GM03348 (cell line): ENCODE measurements around the gene TICAM2.

Experiments
- DNase-seq: peaks from one replicate; pipeline ENCODE4 v3.0.0; 2012; ENCODE audit warnings: low spot score

TICAM2 gene

DNA sequence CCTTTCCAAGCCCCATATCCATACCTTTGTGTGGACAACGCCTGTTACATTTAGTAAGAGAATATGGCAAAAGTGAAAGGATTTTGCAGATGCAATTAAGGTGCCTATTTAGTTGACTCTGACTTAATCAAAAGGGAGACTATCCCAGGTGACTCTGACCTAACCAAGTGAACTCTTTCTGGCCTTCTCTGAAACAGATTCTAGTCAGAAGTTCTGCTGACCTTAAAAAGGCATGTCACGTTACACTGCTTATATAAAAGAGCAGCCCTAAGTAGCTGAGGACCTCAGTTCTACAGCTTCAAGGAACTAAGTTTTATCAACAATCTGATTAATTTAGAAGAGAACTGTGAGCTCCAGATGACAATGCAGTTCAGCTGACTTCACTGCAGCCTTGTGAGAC, 5.7 kb upstream of the TICAM2 start:
- no peak for DNase-seq

DNA sequence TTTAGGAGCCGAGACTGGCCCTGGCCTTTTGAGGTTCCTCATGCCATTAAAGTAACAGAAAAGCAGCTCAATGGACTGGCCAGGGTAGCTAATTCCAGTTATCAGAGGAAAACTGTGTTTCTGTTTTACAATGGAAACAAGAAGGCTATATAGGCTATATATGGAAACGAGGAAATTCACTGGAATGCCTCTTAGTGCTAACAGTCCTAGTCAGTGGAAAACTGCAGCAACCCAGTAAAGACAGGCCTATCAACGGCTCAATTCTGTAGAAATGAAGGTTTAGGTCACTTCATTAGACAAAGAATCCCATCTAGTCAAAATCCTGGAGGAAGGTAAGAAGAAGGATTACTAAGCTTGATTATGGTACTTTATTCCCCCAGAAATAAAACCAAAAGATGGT, 3.2 kb upstream of the TICAM2 start:
- DNase-seq, result no peak

DNA sequence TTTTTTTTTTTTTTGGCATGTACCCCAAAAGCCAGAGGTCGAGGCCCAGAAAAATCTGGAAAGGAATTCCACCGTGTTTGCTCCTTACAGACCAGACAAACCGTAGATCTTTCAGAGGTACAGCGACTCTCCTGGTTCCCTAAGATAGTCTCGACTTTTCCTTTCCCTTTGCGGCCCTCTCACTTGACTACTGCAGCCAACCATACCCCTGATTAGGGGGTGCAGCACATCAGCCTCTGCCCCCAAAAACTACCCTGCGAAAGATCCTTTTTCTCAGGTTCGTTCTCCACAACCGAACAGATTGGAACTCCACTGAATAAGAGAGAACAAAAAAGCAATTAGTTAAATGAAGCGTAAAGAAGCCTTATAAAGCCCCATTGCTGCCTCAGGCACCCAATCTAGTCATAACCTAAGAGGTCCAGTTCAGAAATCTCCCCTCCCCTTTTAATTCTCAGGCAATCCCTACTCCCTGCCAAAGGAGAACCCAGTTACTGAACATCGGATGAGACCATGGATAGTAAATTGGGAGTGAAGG, 379 bp upstream of the TICAM2 start:
- DNase-seq, result no peak

DNA sequence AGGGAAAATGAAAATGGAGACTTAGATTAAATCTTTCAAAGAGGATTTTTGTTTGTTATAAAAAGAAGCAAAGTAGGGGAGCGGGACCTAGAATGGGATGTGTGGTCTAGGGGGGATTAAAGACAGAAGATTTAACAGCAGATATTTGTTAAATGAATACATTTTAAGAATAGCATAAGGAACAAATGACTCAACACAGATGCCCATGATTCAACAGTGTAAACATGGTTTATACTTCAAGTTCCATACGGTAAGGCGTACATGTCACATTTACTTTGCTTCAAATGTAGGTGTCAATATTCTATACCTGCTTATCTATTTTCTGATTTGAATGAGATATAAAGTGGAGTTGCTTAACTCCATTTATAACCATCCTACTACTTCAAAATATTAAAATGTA, 1.5 kb downstream of the TICAM2 start:
- no peak for DNase-seq

DNA sequence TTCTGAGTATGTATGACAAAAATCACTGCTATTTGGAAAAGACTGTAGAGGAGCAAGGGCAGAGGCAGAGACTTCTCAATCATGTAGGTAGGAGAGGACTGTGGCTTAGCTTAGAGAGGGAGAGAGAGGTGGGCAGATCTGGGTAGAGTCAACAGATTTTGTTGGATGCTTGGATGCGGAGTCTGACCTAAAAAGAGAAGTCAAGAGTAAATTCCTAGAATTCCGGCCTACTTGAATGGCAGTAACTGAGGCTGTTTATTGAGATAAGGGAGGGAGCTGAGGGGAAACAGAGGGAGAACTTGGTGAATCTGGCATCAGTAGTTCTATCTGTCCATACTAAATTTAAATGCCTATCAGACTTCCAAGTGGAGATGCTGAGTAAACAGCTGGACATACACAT, 2.4 kb downstream of the TICAM2 start:
- no peak for DNase-seq

DNA sequence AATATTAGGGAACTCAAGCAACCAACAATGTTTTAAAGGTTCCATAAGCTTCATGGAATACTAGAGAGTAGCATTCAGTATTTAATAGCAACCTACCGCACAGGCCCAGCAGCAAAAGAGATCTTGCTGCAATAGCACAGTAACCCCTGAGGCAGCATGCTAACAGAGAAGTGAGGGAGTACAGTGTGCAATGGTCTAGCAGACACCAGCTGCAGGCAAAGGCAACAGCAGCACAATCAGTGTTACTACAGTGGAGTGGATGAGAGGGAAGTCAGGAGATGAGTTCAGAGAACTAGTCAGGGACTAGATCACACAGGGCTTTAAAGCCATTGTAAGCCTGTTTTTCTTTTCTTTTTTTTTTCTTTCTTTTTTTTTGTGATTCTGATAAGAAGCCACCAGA, 2.8 kb downstream of the TICAM2 start:
- DNase-seq, result peak; percentile 58

DNA sequence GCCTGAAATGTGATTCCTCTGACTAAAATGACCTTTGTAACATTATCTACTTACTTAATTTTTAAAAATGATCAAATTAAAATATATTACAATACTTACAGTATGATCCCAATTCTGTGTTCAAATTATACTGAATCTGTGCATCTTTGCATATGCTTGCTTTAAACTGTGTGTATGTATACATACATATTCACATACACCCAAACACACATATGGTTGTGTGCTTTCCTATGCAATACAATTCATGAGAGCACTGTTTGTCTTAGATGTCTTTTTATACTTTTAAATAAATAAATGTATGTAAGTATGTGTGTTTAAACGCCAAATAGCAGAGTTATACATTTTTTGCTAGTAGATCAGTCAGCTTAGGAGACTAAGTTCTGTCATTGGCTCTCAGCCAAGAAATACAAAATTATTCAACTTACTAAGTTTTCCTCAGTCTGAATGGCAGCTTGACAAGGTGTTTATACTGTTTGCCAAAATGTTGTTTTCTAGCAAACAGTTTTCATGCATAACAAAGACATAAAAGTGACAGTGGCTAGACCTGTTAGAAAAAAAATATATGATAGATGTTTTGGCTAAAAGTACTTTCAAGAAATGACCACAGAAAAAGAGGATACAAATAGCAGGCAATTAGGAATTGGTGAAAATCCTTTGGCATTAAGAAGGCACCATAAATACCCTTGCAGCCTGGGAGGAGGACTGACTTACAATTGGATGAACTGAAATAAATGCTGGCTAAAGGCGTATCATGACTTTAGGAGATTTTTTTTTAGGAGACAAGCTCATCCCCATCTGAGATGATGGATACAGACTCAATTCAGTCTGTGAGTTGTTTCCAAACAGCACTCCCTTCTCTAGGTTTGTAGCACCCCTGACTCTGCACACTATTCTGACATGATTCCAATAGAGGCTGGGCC, 7.9 kb downstream of the TICAM2 start:
- DNase-seq, result no peak

DNA sequence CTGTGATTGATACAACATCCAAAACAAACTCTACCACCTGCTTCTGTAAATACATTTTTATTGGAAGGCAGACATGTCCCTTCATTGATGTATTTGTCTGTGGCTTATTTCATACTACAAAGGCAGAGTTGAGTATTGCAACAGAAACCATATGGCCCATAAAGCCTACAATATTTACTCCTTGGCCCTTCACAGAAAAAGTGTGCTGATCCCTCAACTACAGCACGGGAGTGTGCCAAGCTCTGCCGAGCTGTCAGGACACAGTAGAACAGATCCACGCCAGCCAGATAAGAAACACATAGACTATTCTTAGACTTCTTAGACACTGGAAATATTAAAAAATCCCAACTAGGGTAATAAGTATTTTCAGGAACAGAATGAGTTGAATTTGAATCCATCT, 13.2 kb downstream of the TICAM2 start:
- no peak for DNase-seq

DNA sequence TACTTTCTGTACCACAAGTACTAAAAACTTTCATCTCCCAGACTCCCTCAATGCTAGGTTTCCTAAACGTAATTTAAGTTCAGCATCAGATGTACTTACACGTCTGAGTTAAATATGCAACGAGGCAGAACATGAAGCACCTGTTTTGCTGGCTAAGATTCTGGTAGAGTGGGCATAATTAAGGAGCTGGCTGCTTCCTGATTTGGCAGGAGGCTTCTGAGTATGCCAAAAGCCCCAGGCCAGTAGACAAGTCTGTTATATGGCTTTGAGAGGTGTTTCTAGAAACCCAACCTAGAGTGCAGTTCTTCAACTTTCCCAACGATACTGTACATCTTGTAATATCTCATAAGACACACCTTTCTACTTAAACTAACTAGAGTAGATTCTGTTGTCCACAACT, 13.6 kb downstream of the TICAM2 start:
- no peak for DNase-seq

DNA sequence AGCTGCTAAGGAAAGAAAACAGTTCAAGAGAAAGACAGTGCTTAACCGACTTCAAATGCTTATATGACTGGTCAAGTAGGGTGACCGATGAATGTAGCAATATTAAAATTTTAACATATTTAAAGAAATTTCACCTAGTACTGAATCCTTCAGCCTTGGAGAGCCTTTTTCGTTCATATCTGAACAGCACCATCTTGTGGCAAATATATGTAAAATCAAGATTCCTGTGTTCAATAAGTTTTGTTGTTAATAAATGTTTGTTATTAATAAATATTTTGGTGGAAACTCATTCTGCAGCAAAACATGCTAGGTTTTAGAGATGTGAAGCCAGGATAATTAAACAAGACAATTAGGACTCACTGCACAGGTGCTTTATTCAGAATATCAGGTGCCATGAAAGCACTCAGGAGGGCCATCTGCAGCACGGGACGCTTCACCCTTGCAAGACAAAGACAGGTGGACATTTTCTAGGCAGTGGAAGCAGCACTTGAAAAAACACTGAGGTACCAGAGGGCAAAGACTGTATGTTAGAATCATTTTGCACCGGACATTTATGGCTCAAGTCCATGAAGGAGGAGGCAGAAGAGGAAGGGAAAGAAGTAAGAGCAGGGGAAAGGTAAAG, 15.6 kb downstream of the TICAM2 start:
- peak; percentile 41 for DNase-seq

DNA sequence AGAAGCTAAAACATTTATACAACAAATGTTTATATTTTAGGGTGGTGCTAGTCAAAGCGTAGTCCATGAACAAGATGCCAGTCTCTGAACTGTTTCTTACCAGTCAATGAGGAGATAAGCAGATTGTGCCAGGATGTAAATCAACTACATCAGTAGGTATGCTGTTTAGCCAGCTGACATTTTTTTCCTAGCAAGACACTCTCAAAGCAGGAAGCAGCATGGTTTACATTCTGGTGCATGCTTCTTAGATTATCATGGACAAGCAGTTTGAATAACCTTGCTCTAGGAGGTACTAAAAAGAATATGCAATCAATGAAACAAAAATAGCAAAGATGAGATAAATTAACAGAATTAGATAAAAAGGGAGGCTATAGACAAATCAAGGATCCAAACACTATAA, 17.0 kb downstream of the TICAM2 start:
- no peak for DNase-seq

DNA sequence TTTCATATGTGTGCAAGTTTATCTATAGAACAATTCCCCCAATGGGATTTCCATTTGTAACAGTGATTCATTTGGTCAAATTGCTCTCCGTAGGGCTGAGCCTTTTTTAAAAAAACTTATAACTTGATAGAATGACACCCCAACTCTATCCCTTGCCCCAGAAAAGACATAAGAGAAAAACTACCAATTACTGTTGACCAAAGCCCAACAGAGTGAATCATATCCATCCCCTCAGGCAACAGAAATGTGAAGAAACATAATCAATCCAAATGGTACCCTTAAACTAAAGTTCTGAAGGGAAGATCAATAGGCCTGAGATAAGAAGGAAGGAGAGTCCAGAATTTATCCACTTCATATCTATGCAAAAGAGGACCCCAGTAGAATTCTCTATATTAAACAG, 17.8 kb downstream of the TICAM2 start:
- DNase-seq, result no peak

DNA sequence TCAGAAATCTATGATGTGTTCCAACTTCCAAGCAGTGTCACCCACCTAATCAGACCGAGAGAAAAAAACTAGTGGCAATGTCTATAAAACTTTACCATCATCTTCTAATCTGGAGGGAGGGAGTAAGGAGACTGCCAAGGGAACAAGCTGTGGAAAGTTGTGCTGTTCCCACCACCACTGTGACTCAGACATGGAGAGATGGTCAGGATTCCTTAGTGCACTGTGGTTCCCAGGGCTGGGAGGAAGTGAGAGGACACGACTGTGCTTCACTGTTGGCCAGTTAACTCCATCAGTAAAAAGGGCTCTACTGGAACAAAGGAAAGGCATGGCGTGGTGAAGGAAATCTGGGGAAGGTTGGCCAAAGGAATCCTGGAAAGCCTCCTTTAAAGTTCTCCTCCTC, 18.8 kb downstream of the TICAM2 start:
- DNase-seq, result peak; percentile 75

DNA sequence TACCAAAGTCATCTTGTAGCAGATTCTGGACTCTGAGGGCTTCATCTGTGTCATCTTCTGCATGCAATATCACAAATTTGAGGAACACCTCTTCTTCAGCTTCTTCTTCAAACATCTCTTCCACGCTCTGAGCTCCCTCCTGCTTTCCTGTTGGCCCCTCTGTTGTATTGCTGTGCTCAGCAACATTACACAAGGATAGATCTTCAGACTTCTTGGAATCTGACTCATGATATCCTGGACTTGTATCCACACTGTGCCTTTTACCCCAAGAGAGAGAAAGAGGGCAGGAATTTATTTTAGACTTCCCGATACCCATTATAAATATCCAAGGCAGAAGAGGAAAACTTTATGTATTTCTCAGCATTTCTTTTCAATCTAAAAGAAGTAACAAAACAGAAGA, 21.3 kb downstream of the TICAM2 start:
- DNase-seq, result no peak

DNA sequence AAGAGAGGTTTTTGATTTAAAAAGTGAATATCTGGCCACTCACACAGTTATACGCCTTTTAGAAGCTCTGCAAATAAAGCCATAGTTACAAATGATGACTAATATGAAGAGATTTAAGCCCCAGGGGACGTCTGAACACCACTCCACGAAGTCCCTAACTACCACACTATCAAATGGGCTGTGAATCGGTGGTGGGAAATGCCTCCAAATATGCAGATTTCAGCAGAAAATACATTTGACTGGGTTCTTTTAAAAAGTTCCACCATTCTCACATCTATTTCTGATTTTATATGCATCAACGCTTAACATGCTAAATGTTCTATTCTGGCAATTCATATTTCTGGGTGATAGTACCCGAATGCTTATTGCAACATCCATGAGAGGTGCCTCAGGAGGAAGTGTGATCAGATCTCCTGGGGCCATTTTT, 22.5 kb downstream of the TICAM2 start:
- no peak for DNase-seq

DNA sequence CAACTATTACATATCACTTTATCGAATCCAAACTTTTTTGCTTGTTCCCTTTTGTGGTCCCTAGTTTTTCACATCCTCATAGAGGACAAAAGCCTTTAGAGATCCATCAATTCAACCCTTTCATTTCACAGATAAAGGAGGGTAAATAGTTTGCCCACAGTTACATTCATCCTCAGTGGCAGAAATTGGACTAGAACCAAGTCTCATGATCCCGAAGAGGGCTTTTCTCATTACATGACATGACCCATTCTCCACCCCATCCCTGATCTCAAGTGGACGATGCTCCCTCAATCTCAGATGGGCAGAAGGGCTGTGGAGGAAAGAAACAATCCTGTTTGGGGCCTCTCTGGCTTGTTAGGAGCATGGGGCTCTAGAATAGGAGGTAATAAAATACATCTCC, 23.1 kb downstream of the TICAM2 start:
- no peak for DNase-seq

DNA sequence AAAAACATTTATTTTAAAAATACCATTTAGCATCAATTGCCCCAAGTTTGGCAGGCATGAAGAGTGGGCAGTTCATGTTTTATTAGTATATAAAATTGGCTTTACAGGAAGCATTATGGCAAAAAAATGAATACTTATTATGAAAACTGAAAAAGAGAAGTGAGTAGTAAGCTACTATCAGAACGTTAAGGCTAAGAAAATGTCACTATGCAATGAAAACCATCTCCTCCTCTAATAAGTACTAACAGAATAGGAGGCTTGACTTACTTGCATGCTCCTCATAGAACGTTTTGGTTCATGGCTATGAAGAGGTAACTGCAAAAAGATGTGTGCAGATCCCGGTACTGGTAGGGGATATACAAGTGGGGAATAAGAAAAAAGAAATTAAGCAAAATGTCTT, 23.6 kb downstream of the TICAM2 start:
- DNase-seq, result no peak

DNA sequence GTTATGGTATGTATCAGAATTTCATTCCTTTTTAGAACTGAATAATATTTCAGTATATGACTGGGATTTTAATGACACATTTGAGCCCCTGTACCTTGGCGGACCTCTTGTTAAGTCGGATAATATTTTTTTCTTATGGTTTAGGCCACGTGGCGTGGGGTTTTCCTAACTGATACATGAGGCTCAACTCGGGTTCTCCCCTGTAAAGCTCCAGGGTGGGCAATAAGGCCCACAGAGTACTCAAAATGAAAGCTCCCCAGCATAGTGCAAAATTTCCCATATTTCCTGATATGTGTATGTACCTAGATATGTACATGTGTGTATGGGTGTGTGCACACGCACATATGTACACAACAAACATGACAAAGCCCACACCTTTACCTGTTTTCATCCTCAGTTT, 24.5 kb downstream of the TICAM2 start:
- DNase-seq, result no peak

DNA sequence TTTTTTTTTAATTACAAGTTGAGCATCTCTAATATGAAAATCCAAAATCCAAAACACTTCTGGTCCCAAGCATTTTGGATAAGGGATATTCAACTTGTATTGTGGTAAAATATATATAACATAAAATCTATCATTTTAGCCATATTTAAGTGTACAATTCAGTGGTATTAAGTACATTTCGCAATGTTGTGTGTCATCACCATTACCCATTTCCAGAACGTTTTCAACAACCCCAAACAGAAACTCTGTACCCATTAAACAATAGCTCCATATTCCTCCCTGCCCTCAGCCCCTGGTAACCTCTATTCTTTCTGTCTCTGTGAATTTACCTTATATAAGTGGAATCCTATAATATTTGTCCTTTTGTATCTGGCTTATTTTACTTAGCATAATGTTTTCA, 24.9 kb downstream of the TICAM2 start:
- no peak for DNase-seq

DNA sequence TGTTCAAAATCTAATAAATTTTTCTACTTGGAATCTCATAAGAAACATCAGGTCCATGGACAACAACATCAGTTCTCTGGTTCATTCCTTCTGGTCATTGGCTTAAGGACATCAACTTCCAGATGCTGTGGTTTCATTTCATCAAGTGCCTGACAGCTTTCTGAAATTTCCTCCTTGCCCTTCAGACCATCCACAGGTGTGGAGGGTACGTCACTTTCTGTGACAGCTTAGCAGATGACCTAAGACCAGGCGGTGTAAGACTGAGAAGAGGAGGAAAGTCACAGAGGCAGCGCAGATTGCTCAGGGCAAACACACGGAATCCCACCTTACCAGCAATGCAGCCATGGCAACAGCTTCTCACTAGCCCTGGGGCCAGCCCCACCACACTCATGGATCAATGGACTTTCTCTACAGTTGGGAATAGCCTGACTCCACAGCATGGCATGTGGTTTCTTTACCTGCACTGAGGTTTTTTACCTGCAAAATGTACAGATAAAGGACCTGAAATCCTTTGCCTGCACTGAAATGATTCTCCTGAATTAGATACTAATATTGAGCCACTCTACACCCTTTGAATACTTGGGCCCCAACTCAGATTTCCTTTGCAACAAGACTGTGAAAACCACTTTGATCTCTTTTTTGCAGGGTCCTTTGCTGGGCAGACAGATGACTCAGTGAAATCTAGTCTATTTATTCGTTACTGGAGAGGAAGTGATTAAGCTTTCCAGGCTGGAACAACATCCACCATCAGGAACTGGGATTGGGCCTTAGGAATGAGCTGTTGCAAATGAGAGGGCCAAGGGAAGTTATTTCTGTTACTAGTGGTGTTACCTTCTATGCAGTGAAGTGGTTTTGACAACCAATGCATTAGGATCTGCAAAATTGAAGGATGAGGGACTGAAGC, 26.9 kb downstream of the TICAM2 start:
- DNase-seq, result peak; percentile 40

DNA sequence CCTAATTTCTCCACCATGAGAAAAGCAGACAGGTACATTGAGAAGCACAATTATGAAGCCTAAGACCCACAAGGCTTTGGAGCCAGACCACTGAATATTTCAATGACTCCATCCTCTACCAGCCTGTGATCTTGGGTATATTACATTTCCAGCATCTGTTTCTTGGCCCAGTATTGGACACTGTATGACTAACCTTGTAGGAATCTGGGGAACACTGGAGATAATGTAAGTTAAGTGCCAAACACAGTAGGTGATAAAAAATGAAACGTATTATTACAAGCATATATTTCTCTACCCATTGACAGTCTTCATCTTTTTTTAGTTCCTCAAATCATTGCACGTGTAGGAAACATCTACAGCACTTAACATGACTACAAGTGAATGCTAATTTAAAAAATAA, 29.1 kb downstream of the TICAM2 start:
- DNase-seq, result peak; percentile 26

DNA sequence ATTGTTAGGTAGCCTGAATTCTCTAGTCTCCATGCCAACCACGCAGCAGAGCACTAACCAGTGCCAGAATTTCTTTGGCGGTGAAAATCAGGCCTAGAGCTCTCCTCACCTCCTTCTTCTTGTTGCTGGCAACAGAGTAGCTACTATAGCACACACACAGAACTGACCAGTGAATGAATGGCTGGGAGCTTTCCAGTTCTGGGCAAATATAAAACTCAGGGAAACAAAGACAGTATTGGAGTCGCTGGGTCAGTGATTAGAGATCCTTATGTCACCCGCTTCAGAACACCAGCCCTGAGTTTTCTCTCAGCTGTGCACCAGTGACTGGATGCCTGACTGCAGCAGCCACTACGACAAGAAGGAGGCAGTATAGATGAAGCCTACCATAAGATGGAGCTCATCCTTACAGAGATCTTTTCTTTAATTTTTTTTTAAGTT, 30.8 kb downstream of the TICAM2 start:
- no peak for DNase-seq
